NCI-H748 (cell line): Measurements from ENCODE around the gene DBN1.
A peak's percentile ranks its signal among the peaks of the same experiment; 100 is the strongest.

Source experiments
- DNase-seq: peaks from one replicate; lab custom pipeline; 2025; ENCODE audit not compliant: unreplicated experiment; lab: John Stamatoyannopoulos, UW

Gene DBN1

GRCh38 chr5:177475563-177476427, 2.4 kb upstream of the DBN1 start:
- no peak for DNase-seq

- no peak for DNase-seq
Measured at GRCh38 chr5:177474846-177475562, 1.6 kb upstream of the DBN1 start.

- DNase-seq = no peak
Measured at GRCh38 chr5:177474002-177474476, 605 bp upstream of the DBN1 start.

- DNase-seq = peak; percentile 67
Measured at GRCh38 chr5:177472460-177473442, 683 bp downstream of the DBN1 start.

GRCh38 chr5:177471610-177472356, 1.7 kb downstream of the DBN1 start:
- no peak for DNase-seq

GRCh38 chr5:177470759-177471536, 2.5 kb downstream of the DBN1 start:
- no peak for DNase-seq

GRCh38 chr5:177469750-177470525, 3.5 kb downstream of the DBN1 start:
- DNase-seq = no peak

GRCh38 chr5:177468685-177469628, 4.5 kb downstream of the DBN1 start:
- DNase-seq = peak; percentile 89

- no peak for DNase-seq
Measured at GRCh38 chr5:177468329-177468684, 5.1 kb downstream of the DBN1 start.

- no peak for DNase-seq
Measured at GRCh38 chr5:177467436-177467835, 6.0 kb downstream of the DBN1 start.

GRCh38 chr5:177466861-177467260, 6.6 kb downstream of the DBN1 start:
- DNase-seq = no peak

GRCh38 chr5:177465044-177465443, 8.4 kb downstream of the DBN1 start:
- no peak for DNase-seq

- DNase-seq = no peak
Measured at GRCh38 chr5:177462021-177462670, 11.3 kb downstream of the DBN1 start.

- DNase-seq = no peak
Measured at GRCh38 chr5:177459819-177460628, 13.4 kb downstream of the DBN1 start.

GRCh38 chr5:177459357-177459756, 14.1 kb downstream of the DBN1 start:
- DNase-seq = no peak

- no peak for DNase-seq
Measured at GRCh38 chr5:177458912-177459350, 14.5 kb downstream of the DBN1 start.
